ENCODE data around the gene RBFOX2. TPM values are rescaled to one million over a fixed set of nuclear protein-coding genes. Genes with fewer than 3 reads are reported as not detected.

RBFOX2 gene
- total and polyA plus RNA-seq, 10 of the 15 experiments (the other 5 are each of a cell fraction or from before 2014, with no cell fraction given): 0.01 to 2.7 (median 0.17) TPM; not detected in 4

DNA sequence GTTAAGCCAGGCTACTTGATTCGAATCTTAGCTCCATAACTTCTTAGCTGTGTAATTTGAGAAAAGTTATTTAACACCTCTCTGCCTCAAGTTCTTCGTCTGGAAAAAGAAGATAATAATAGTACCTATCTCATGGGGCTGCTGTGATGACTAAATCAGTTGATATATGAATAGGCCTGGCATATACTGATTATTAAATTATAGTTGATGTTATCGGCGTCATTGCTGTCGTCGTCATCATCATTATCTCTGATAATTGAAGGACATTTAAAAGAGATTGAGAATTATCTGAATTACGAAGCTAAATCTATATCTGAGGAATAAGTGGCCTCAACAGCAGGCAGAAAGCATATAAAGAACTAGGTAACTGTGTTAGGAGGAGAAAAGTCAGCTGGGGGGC is 165.9 kb downstream of the RBFOX2 start (continued):
- TF ChIP-seq, protein P1, sequence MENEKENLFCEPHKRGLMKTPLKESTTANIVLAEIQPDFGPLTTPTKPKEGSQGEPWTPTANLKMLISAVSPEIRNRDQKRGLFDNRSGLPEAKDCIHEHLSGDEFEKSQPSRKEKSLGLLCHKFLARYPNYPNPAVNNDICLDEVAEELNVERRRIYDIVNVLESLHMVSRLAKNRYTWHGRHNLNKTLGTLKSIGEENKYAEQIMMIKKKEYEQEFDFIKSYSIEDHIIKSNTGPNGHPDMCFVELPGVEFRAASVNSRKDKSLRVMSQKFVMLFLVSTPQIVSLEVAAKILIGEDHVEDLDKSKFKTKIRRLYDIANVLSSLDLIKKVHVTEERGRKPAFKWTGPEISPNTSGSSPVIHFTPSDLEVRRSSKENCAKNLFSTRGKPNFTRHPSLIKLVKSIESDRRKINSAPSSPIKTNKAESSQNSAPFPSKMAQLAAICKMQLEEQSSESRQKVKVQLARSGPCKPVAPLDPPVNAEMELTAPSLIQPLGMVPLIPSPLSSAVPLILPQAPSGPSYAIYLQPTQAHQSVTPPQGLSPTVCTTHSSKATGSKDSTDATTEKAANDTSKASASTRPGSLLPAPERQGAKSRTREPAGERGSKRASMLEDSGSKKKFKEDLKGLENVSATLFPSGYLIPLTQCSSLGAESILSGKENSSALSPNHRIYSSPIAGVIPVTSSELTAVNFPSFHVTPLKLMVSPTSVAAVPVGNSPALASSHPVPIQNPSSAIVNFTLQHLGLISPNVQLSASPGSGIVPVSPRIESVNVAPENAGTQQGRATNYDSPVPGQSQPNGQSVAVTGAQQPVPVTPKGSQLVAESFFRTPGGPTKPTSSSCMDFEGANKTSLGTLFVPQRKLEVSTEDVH (IDR thresholded peaks at IDR 0.05; ENCODE audit: low read depth, partially characterized antibody): no peak
- no peak for TF ChIP-seq ESRRA (IDR thresholded peaks at IDR 0.05; ENCODE audit: low read length)
- no peak for TF ChIP-seq NRF1 (conservative IDR thresholded peaks at IDR 0.05; ENCODE audit: low read depth, low read length)
- TF ChIP-seq, protein P2, sequence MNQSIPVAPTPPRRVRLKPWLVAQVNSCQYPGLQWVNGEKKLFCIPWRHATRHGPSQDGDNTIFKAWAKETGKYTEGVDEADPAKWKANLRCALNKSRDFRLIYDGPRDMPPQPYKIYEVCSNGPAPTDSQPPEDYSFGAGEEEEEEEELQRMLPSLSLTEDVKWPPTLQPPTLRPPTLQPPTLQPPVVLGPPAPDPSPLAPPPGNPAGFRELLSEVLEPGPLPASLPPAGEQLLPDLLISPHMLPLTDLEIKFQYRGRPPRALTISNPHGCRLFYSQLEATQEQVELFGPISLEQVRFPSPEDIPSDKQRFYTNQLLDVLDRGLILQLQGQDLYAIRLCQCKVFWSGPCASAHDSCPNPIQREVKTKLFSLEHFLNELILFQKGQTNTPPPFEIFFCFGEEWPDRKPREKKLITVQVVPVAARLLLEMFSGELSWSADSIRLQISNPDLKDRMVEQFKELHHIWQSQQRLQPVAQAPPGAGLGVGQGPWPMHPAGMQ (IDR thresholded peaks at IDR 0.05; ENCODE audit: borderline replicate concordance): no peak
- TF ChIP-seq EGR1 (IDR thresholded peaks at IDR 0.05; ENCODE audit: borderline replicate concordance in 1 of 2, low read depth in 2 of 2, low read length in 2 of 2): no peak

DNA sequence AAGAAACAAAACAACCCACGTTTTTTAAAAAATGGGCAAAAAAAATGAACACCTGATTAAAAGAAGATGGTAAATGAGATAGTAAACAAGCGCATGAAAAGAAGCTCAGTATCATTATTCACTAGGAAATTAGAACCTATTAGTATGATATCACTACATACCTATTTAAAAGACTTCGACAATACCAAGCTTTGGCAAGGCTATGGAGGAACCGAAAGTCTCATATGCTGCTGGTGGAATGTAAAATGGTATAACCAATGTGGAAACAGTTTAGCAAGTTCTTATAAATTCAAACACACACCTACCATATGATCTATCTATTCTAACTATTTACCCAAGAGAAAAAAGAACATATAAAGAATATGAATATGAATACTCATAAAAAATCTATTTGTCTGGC is 167.2 kb downstream of the RBFOX2 start:
- intact Hi-C loops (cut with micrococcal nuclease; ENCODE audit: unreplicated experiment): no loop called here
- ChIA-PET SMC1A (ENCODE audit: uncharacterized antibody, unreplicated experiment) (no interaction called here), RAD21 (ENCODE audit: unreplicated experiment) (no interaction called here), CTCF (no interaction called here), POLR2A (no interaction called here)
- Histone ChIP-seq H3K4me3 (no peak overlapping the region), H3K36me3 (ENCODE audit: control insufficient read depth in 2 of 2, insufficient read depth in 2 of 2, low read length in 1 of 2) (no peaks in the 10 kb centered on the region), H2AFZ (ENCODE audit: control insufficient read depth, low read depth, low read length) (no peak overlapping the region), H3K79me2 (ENCODE audit: control insufficient read depth, insufficient read depth, low read length) (no peaks in the 10 kb centered on the region), H3K27ac (ENCODE audit: control insufficient read depth, insufficient read depth) (no peak overlapping the region), H3K9me3 (replicated peaks; ENCODE audit: control insufficient read depth, insufficient read depth, low read length) (no peaks in the 10 kb centered on the region), H3K9ac (ENCODE audit: control insufficient read depth, insufficient read depth, low read length) (no peak overlapping the region), H3K4me1 (ENCODE audit: control insufficient read depth, insufficient read depth, low read length) (no peaks in the 10 kb centered on the region), H4K20me1 (ENCODE audit: control insufficient read depth, insufficient read depth) (no peaks in the 10 kb centered on the region), H3K4me2 (ENCODE audit: control insufficient read depth, insufficient read depth) (no peak overlapping the region), H3K27me3 (replicated peaks in 1 of 2; ENCODE audit: control insufficient read depth in 2 of 2, insufficient read depth in 2 of 2, low read length in 1 of 2) (peaks cover 0 to 3% of the 10 kb centered on the region in 2 experiments; a peak in 2 of 4 replicates)
- ATAC-seq (no peak), DNase-seq (ENCODE audit: low read depth, low spot score) (no peak), FAIRE-seq (no peak)
- 43% methylated on average over 4 of the region's 4 CpGs for WGBS (ENCODE audit: insufficient coverage, insufficient replicate concordance, low lambda C conversion rate, missing lambda C conversion rate)
- TF ChIP-seq NR2C1 (IDR thresholded peaks at IDR 0.05) (no peak), POLR2AphosphoS5 (IDR thresholded peaks at IDR 0.05; ENCODE audit: low read length) (no peak), CBX3 (IDR thresholded peaks at IDR 0.05; ENCODE audit: borderline replicate concordance, low read depth) (no peak)
- TF ChIP-seq, protein P3, sequence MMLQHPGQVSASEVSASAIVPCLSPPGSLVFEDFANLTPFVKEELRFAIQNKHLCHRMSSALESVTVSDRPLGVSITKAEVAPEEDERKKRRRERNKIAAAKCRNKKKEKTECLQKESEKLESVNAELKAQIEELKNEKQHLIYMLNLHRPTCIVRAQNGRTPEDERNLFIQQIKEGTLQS (IDR thresholded peaks at IDR 0.05; ENCODE audit: borderline replicate concordance, extremely low read depth, low read depth, low read length): no peak
- in situ Hi-C loops (cut with MboI): no loop called here
- BruUV-seq (replicated peaks): no TSS peak

All from GM12878 (cell line).